Glutamatergic neuron (in vitro differentiated cells): ENCODE data around the gene TMEM163. TPM values are rescaled to one million over a fixed set of nuclear protein-coding genes. Genes with fewer than 3 reads are reported as not detected.

Source experiments
- DNase-seq: peaks from one replicate; pipeline ENCODE4 v3.0.0; 2022
- H3K27ac Mint-ChIP-seq: one replicate; pipeline ENCODE4 v1.8.0; 2020; ENCODE audit warnings: mild to moderate bottlenecking, mixed read lengths, inconsistent platforms; ENCODE audit not compliant: unreplicated experiment
- H3K27me3 Mint-ChIP-seq: one replicate; pipeline ENCODE4 v1.8.0; 2020; ENCODE audit warnings: mild to moderate bottlenecking, moderate library complexity, mixed read lengths, inconsistent platforms; ENCODE audit not compliant: unreplicated experiment
- H3K36me3 Mint-ChIP-seq: one replicate; pipeline ENCODE4 v1.8.0; 2020; ENCODE audit warnings: mild to moderate bottlenecking, mixed read lengths, inconsistent platforms; ENCODE audit not compliant: unreplicated experiment
- H3K4me1 Mint-ChIP-seq: one replicate; pipeline ENCODE4 v1.8.0; 2020; ENCODE audit warnings: mild to moderate bottlenecking, low read depth, mixed read lengths, inconsistent platforms; ENCODE audit not compliant: unreplicated experiment
- H3K4me3 Mint-ChIP-seq: one replicate; pipeline ENCODE4 v1.8.0; 2020; ENCODE audit warnings: mild to moderate bottlenecking, mixed read lengths, inconsistent platforms; ENCODE audit not compliant: unreplicated experiment
- H3K9me3 Mint-ChIP-seq: one replicate; pipeline ENCODE4 v1.8.0; 2020; ENCODE audit warnings: mild to moderate bottlenecking, moderate library complexity, mixed read lengths, inconsistent platforms; ENCODE audit not compliant: unreplicated experiment
- total RNA-seq: library from RNA; stranded (reverse); fragmentation: NEBNext Ultra II Directional; extraction: Animal tissue kit (Norgen Biotek cat#: 25700); gene quantifications from one replicate; pipeline ENCODE4 v1.2.1, GENCODE V29; 2021; ENCODE audit not compliant: unreplicated experiment
- TF ChIP-seq, protein P1 (sequence below): fragments of 200-600 bp; sonication (generic); IDR thresholded peaks from one replicate; pipeline ENCODE4 v1.5.0; 2021; ENCODE audit not compliant: partially characterized antibody, unreplicated experiment

Gene TMEM163
- total RNA-seq, 1 donor from 2014 or later, result 27.7 TPM

DNA sequence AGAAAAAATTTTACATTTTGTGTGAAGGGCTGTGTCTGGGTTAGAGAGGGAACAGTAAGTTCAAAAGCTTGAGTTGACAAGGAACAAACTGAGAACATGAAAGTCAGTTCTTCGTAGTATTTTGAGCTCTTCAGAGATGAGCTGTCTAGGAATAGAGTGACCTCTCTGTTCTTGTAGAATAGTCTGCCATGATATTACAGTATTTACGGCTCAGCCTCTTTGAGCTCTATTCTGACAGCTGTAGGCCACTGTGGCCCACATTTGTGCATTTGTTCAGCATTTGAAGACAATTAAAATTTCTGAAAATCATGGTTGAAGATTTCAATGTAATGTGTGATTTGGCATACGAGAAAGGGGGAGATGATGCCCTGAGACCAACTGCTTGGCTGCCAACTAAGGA lies 292.1 kb downstream of the TMEM163 start:
- DNase-seq, result no peak
- H3K4me3 Mint-ChIP-seq, result no peak overlapping the region
- H3K27me3 Mint-ChIP-seq, result peaks cover 2% of the 10 kb centered on the region
- TF ChIP-seq, protein P1, sequence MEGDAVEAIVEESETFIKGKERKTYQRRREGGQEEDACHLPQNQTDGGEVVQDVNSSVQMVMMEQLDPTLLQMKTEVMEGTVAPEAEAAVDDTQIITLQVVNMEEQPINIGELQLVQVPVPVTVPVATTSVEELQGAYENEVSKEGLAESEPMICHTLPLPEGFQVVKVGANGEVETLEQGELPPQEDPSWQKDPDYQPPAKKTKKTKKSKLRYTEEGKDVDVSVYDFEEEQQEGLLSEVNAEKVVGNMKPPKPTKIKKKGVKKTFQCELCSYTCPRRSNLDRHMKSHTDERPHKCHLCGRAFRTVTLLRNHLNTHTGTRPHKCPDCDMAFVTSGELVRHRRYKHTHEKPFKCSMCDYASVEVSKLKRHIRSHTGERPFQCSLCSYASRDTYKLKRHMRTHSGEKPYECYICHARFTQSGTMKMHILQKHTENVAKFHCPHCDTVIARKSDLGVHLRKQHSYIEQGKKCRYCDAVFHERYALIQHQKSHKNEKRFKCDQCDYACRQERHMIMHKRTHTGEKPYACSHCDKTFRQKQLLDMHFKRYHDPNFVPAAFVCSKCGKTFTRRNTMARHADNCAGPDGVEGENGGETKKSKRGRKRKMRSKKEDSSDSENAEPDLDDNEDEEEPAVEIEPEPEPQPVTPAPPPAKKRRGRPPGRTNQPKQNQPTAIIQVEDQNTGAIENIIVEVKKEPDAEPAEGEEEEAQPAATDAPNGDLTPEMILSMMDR, result no peak
- H3K27ac Mint-ChIP-seq, result no peak overlapping the region
- no peaks in the 10 kb centered on the region for H3K4me1 Mint-ChIP-seq
- H3K36me3 Mint-ChIP-seq, result peaks cover 5% of the 10 kb centered on the region
- no peaks in the 10 kb centered on the region for H3K9me3 Mint-ChIP-seq

DNA sequence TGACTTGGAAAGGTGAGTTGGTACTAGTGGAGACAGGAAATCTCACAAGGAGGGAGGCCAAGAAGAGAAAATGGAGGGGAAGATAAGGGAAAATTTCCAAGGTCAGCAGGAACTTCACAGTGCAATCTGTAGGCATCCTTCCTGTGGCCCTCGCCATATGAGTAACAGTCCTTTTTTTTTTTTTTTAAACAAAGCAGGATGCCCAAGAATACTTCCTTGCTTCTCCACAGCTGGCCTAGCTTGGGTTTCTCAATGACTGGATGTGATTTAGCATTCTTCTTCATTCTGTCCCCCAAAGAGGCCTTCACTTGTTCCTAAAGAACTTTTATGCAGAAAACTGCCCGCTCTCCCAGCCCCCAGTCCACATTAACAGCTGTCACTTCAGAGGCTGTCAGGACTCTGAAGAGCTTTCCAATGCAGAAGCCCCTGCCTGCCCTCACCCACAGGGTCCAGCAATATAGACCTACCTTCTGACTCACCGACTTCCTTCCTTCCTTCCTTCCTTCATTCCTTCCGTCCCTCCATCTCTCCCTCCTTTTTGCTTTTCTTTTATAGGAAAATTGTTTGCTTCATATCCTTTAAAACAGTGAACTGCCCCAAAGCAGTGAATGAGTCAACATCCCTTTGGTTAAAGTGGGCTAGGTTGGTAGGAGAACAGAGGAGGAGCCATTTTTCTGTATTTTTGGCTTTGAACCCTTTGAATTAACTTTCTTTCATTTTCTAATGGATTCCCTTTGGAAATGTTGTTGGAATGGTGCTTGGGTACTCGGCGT lies 292.9 kb downstream of the TMEM163 start:
- H3K27ac Mint-ChIP-seq, result no peak overlapping the region
- no peak for DNase-seq
- no peaks in the 10 kb centered on the region for H3K9me3 Mint-ChIP-seq
- H3K4me1 Mint-ChIP-seq, result no peaks in the 10 kb centered on the region
- peaks cover 5% of the 10 kb centered on the region for H3K36me3 Mint-ChIP-seq
- H3K4me3 Mint-ChIP-seq, result no peak overlapping the region
- TF ChIP-seq, protein P1, result no peak
- peaks cover 1% of the 10 kb centered on the region for H3K27me3 Mint-ChIP-seq

- no peaks in the 10 kb centered on the region for H3K9me3 Mint-ChIP-seq
- H3K27me3 Mint-ChIP-seq, result no peaks in the 10 kb centered on the region
- no peak for DNase-seq
- no peak overlapping the region for H3K27ac Mint-ChIP-seq
- TF ChIP-seq, protein P1, result no peak
- peaks cover 9% of the 10 kb centered on the region for H3K4me1 Mint-ChIP-seq
- no peaks in the 10 kb centered on the region for H3K36me3 Mint-ChIP-seq
- H3K4me3 Mint-ChIP-seq, result no peak overlapping the region
These were observed 297.1 kb downstream of the TMEM163 start for GRCh38 chr2:134421556-134422328.

- Mint-ChIP-seq H3K4me3 (no peak overlapping the region), H3K4me1 (peaks cover 9% of the 10 kb centered on the region), H3K36me3 (no peaks in the 10 kb centered on the region), H3K9me3 (no peaks in the 10 kb centered on the region), H3K27me3 (no peaks in the 10 kb centered on the region), H3K27ac (no peak overlapping the region)
- TF ChIP-seq, protein P1, result no peak
- no peak for DNase-seq
These were observed 297.9 kb downstream of the TMEM163 start for GRCh38 chr2:134420920-134421319.

- Mint-ChIP-seq H3K27ac (no peak overlapping the region), H3K36me3 (no peaks in the 10 kb centered on the region), H3K4me3 (no peak overlapping the region), H3K4me1 (peaks cover 9% of the 10 kb centered on the region), H3K27me3 (no peaks in the 10 kb centered on the region), H3K9me3 (no peaks in the 10 kb centered on the region)
- TF ChIP-seq, protein P1, result no peak
- DNase-seq, result no peak
These were observed 298.5 kb downstream of the TMEM163 start for GRCh38 chr2:134420259-134420658.
